Ectodermal cell (in vitro differentiated cells): ENCODE measurements around the gene TLR9.

ENCODE experiments used
- H3K27ac ChIP-seq: 2 replicates; pipeline ENCODE4 v1.7.0; 2013; ENCODE audit warnings: mild to moderate bottlenecking, low read depth, low read length; ENCODE audit not compliant: insufficient read depth, poor library complexity, severe bottlenecking
- H3K27me3 ChIP-seq: 2 replicates; pipeline ENCODE4 v1.7.0; 2013; ENCODE audit warnings: mild to moderate bottlenecking, low read length; ENCODE audit not compliant: insufficient read depth, control insufficient read depth, poor library complexity, severe bottlenecking
- H3K36me3 ChIP-seq: one replicate; pipeline ENCODE4 v1.7.0; 2013; ENCODE audit warnings: low read length; ENCODE audit not compliant: control insufficient read depth, insufficient read depth
- H3K4me1 ChIP-seq: one replicate; pipeline ENCODE4 v1.7.0; 2013; ENCODE audit warnings: low read length; ENCODE audit not compliant: control insufficient read depth, insufficient read depth
- H3K4me3 ChIP-seq: 2 replicates; pipeline ENCODE4 v1.7.0; 2013; ENCODE audit warnings: low read depth, low read length, control low read depth; ENCODE audit not compliant: insufficient read depth
- H3K9me3 ChIP-seq: 2 replicates; pipeline ENCODE4 v1.7.0; 2013; ENCODE audit warnings: mild to moderate bottlenecking, low read length, moderate library complexity; ENCODE audit not compliant: control insufficient read depth
- WGBS, 2 experiments: methylation state at CpG; one replicate each; pipeline ENCODE4 v1.1.7; 2013; ENCODE audit warnings: missing lambda C conversion rate in 2 of 2; 5-methylcytosine and 5-hydroxymethylcytosine counted together

The TLR9 gene

GRCh38 chr3:52173101-52173500, 52.3 kb downstream of the TLR9 start:
- H3K27me3 ChIP-seq, result no peaks in the 10 kb centered on the region
- H3K36me3 ChIP-seq, result no peaks in the 10 kb centered on the region
- 90% methylated on average over 1 of the region's 1 CpG for WGBS, 2 experiments
- no peaks in the 10 kb centered on the region for H3K4me1 ChIP-seq
- H3K27ac ChIP-seq, result no peak overlapping the region
- H3K4me3 ChIP-seq, result no peak overlapping the region
- no peaks in the 10 kb centered on the region for H3K9me3 ChIP-seq

GRCh38 chr3:52172262-52172757, 53.1 kb downstream of the TLR9 start:
- WGBS, 2 experiments, result 90 to 92% methylated on average over 5 of the region's 5 CpGs
- no peaks in the 10 kb centered on the region for H3K9me3 ChIP-seq

GRCh38 chr3:52171514-52172261, 53.8 kb downstream of the TLR9 start:
- Histone ChIP-seq H3K27ac (no peak overlapping the region), H3K27me3 (no peaks in the 10 kb centered on the region), H3K9me3 (no peaks in the 10 kb centered on the region), H3K4me1 (no peaks in the 10 kb centered on the region), H3K36me3 (no peaks in the 10 kb centered on the region), H3K4me3 (no peak overlapping the region)
- WGBS, 2 experiments, result 87 to 93% methylated on average over 3 of the region's 3 CpGs

More at GRCh38 chr3:52172262-52172757, 53.1 kb downstream of the TLR9 start:
- Histone ChIP-seq H3K27ac (no peak overlapping the region), H3K4me1 (no peaks in the 10 kb centered on the region), H3K4me3 (no peak overlapping the region), H3K36me3 (no peaks in the 10 kb centered on the region), H3K27me3 (no peaks in the 10 kb centered on the region)
